ENCODE data around the gene SLC6A18.

SLC6A18 gene

DNA sequence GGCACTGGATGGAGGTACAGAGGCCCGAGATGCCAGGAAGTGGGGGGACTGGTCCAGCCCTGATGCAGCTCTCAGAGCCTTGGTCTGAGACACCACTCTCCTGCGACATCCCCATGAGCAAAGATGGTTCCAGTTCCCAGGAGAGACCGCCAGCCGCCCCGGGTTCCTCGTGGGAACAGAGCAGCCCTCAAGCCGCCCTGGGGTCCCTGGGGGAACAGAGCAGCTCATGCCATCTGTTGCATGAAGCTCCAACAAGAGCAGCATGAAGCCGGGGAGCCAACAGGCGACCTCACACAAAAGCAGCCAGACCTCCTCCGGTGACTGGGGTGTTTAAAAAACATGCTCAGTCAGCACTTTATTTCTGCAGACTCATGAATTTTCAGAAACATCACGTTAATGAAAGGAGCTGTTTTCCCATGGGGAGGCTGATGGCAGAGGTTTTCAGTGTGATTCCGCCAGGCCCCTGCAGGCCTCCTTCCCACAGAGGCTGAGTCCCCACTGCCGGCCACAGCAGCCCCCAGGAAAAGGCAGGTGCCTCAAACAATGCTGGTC, 6.2 kb downstream of the SLC6A18 start:
- no peak for DNase-seq (ENCODE audit: low read depth in 2 of 2)

DNA sequence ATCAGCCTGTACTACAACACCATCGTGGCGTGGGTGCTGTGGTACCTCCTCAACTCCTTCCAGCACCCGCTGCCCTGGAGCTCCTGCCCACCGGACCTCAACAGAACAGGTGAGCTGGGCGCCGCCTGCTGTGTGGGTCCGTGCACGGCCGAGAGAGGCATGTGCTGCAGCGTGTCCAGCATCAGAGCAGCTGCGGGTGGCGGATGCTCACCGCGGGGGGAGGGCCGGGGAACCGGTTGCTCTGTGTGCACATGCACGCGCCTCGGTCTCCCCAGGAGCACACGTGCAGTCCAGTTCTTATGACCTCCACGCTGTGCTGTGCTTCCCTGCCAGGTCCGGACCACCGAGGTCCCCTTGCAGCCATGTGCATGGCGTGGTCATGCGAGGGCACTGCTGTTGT, 7.6 kb downstream of the SLC6A18 start:
- DNase-seq (ENCODE audit: low read depth in 2 of 2), result no peak

DNA sequence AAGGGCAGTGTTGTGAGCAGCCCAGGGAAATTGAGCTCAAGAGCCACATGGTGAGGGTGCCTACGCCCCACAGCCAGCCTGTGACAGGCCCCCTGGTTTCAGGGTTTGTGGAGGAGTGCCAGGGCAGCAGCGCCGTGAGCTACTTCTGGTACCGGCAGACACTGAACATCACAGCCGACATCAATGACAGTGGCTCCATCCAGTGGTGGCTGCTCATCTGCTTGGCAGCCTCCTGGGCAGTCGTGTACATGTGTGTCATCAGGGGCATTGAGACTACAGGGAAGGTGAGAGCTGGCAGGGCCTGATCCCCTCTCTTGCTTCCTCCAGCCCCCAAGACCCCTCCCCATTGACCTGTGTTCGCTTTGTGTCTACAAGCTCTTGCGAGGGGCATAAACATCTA, 10.2 kb downstream of the SLC6A18 start:
- no peak for DNase-seq (ENCODE audit: low read depth in 2 of 2)

DNA sequence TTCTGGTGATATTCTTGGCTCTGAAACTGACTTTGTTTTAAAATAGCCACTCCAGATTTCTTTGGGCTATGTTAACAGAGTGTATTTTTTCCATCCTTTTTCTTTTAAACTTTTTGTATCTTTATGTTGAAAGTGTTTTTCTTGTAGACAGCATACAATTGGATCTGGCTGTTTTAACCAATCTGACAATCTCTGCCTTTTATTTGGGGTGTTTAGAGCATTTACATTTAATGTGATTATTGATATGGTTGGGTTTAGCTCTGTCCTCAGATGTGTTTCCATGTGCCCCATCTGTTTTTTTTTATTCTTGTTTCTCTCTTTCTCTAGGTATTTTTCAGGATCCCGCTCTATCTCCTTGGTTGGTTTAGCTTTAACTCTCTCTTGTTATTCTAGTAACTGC, 10.7 kb downstream of the SLC6A18 start:
- DNase-seq (ENCODE audit: low read depth in 2 of 2), result no peak

DNA sequence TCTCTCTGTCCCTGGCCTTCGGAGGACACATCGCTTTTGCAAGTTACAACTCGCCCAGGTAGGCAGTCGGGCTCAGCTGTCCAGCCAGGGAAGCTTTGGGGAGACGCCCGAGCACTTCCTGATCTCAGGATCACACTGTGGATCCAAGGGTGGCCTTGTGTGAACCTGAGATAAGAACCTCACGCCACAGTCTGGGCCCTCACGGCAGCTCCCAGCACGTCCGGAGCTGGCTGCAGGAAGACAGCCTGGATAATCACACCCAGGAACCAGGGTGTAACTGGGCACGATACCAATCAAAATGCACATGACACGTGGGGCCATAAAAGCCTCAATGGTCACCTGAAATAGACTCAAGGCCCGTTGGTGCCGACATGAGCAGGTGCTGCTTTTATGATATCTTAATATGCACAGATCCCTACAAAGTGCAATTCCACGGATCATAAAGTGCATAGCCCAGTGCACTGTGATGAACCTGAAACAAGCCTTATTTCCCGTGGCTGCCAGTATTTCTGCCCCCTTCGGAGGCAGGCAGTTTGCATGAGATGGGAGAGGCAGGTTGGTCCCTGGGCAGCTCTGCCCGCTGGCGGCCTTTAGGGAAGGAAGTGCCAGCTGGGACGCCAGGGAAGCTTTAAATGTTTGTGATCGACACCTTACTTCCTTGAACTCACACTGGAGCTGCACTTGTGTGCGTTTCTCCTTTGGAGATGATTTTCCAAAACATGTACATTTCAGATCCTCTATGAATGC, 14.5 kb downstream of the SLC6A18 start:
- no peak for DNase-seq (ENCODE audit: low read depth in 2 of 2)

DNA sequence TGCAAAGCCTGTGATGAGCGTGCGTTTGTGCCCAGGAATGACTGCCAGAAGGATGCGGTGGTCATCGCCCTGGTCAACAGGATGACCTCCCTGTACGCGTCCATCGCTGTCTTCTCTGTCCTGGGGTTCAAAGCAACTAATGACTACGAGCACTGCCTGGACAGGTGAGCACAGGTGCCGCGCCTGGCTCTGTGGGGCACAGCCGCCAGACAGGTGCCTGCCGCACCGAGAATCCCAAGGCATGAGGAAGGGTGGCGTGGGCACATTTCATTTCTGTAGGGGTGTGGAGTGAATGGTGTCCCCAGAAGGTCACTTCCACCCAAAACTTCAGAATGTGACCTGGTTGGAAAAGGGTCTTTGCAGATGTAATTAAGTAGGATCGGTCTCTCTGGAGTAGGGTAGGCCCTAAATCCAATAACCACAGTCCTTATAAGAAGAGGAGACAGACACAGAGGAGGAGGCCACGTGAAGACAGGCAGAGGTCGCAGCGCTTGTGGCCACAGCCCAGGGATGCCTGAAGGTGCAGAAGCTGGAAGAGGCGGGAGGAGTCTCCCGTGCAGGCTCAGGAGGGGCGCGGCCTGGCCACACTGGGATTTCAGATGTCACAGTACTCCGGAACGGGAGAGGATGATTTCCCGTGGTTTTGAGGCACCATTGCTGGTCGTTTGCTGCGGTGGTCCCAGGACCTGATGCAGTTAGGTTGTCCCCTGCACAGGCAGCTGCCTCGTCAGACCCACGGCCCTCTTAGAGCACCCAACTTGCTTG, 15.5 kb downstream of the SLC6A18 start:
- DNase-seq (ENCODE audit: low read depth in 2 of 2), result no peak

DNA sequence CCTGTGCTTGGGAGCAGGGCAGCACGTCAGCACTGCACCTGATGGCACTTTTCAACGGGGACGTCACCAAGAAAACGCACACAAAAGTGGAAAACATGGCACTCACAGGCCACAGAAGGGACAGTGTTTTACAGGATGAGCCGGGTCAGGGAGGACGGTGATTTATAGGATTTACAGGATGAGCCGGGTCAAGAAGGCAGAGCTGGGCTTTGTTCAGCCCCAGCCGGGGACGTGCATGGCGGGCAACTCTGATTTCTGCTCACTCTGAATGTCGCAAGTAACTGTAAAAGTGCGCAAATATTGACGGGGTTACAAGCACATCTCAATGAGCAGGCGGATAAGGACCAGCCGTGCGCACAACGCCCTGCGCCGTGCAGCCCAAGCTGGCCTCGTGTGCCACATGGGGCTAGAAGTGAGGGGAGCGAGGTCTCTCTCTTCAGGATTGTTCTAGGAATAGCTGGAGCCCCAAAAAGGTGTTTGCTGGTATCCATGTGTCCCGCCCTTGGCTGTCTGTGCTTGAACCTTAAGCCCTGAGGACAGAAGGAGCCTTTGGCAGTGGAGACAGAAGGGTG, 16.4 kb downstream of the SLC6A18 start:
- DNase-seq (ENCODE audit: low read depth in 2 of 2), result no peak

DNA sequence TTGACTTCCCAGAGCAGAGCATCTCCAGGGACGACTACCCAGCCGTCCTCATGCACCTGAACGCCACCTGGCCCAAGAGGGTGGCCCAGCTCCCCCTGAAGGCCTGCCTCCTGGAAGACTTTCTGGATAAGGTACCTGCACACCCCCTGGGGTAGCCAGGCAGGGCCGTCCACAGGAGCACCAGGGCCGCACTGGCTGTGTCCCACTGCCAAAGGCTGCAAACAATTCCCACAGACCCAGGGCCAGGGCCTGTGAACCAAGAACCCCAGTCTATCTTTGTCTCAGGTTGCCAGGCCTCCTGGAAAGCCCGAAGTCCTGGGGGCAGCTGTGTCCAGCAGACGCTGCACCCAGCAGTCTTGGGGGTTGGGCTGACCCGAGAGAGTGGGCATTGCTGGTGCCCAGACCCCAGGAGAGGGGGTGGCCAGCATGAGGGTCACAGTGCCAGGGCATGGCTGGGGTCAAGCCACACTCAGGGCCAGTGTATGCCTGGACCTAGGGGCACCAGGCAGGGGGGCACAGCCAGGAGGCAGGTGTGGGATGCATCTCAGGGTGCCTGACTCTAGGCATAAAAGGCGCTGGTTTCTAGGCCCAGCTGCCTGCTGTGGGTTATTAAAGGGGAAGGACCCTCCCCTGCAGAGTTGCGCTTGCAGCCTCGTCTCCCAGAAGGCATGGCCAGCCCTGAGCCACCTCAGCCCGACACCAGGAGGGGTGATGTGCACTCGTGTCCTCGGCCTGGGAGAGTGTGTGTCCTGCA, 17.7 kb downstream of the SLC6A18 start:
- DNase-seq (ENCODE audit: low read depth in 2 of 2), result no peak

DNA sequence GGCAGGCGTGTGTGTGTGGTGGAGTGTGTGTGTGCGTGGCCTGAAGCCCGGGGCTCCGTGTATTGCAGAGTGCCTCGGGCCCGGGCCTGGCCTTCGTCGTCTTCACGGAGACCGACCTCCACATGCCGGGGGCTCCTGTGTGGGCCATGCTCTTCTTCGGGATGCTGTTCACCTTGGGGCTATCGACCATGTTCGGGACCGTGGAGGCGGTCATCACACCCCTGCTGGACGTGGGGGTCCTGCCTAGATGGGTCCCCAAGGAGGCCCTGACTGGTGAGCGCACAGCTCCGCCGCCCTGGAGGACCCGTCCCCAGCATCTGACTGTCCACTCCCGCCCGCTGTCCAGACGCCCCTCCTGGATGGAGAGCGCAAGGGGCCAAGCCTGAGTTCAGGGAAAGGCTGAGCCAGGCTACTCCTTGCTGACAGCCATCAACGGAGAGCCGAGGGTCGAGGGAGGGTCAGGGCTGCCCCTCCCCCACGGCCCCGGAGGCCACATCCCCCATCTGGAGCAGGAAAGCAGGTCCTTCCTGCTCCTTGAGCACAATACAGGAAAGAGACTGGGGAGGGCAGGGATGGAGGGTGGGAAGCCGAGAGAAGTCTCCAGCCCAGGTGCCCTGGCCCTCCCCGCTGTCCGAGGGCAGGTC, 18.4 kb downstream of the SLC6A18 start:
- no peak for DNase-seq (ENCODE audit: low read depth in 2 of 2)

DNA sequence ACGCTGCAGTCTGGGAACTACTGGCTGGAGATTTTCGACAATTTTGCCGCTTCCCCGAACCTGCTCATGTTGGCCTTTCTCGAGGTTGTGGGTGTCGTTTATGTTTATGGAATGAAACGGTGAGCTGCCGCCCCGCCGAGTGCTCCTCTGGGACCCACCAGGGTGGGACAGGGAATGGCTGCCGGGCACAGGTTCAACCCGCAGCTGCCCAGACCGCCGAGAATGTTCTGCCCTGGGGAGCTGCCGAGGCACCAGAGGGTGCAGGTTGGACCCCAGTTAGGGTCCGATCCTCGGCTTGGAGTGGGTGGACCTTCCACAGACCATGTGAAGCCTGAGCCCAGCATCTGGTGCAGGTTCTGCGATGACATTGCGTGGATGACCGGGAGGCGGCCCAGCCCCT, 19.1 kb downstream of the SLC6A18 start:
- no peak for DNase-seq (ENCODE audit: low read depth in 2 of 2)

DNA sequence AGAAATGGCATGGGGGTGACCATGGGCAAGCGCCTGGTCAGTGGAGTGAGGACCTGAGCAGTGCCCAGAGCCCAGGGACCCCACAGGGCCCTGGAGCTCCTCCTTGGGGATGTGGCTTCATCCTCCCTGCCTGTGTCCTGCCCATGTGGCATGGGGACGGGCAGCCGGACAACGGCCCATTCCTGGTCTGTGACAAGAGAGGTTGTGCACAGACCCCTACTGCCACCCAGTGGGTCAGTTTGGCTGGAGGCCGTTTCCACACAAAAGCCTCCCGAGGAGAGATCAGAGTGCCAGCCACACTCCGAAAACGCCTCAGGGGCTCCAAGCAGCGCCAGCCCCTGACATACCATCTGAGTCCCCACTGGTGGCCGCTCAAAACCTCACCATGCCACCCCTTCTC, 19.8 kb downstream of the SLC6A18 start:
- no peak for DNase-seq (ENCODE audit: low read depth in 2 of 2)

DNA sequence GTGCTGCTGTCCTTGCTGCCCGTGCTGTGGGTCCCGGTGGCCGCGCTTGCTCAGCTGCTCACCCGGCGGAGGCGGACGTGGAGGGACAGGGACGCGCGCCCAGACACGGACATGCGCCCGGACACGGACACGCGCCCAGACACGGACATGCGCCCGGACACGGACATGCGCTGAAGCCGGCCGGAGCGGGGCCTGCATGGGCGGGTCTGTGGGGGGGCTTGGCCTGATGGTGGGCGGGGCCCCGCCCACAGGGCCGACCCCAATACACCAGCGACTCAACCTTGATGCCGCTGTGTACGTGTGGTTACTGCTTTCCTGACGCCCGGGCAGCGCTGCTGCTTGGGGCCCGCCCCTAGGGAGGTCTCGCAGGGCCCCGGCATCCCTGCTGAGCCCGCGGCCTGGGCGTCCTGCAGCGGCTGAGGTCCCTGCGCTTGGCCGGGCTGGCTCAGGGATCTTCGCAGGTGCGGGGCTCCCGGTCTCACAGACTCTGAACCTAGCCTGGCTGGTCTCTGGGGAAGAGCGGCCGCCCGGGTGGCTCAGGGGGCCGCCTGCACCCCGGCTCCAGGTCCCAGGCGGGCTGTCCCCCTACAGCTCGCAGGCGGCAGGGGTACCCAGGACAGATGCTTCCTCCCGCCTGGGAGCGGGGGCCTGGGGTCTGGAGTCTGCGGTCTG, 20.9 kb downstream of the SLC6A18 start:
- no peak for DNase-seq (ENCODE audit: low read depth in 2 of 2)

DNA sequence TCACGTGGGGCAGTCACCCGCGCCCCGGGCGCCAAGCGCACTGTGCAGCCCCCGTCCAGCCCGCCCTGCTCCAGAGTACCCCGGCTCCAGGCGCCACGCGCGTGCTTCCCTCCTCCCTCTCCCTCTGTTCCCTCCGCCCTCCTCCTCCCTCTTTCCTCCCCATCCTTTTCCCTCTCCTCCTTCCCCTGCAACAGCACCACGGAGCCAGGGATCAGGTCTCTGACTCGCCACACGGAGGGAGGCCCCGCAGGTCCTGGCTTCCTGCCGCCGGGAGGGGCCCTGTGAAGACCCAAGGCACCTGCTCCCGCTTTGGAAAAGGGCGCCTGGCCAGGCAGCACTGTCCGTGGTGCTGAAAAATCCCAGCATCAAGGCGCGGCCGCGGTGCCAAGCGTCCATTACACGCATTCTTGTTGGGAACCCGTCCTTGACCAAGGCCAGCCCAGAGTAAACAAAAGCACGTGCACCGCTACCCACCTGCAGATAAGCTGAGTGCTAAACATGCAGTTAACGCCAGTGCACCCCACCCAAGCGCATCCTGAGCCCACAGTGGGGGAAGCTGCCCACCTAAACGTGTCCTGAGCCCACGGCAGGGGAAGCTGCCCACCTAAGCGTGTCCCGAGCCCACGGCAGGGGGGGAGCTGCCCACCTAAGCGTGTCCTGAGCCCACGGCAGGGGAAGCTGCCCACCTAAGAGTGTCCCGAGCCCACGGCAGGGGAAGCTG, 21.7 kb downstream of the SLC6A18 start:
- no peak for DNase-seq (ENCODE audit: low read depth in 2 of 2)

DNA sequence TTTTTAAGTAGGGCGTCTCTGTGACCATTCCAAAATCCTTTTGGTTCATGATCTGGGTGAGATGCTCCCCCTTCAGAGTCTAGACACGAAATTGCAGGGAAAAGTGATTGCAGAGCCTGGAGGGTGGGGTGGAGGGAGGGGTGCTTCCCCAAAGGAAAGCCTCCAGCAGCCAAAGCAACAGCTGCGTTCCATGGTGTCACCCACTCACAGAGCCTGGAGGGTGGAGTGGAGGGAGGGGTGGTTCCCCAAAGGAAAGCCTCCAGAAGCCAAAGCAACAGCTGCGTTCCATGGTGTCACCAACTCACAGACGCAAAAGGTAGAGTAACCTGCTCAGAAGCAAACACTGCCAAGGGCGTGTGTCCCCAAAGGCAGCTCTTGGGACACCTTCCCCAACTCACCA, 22.6 kb downstream of the SLC6A18 start:
- DNase-seq (ENCODE audit: low read depth in 2 of 2), result no peak

DNA sequence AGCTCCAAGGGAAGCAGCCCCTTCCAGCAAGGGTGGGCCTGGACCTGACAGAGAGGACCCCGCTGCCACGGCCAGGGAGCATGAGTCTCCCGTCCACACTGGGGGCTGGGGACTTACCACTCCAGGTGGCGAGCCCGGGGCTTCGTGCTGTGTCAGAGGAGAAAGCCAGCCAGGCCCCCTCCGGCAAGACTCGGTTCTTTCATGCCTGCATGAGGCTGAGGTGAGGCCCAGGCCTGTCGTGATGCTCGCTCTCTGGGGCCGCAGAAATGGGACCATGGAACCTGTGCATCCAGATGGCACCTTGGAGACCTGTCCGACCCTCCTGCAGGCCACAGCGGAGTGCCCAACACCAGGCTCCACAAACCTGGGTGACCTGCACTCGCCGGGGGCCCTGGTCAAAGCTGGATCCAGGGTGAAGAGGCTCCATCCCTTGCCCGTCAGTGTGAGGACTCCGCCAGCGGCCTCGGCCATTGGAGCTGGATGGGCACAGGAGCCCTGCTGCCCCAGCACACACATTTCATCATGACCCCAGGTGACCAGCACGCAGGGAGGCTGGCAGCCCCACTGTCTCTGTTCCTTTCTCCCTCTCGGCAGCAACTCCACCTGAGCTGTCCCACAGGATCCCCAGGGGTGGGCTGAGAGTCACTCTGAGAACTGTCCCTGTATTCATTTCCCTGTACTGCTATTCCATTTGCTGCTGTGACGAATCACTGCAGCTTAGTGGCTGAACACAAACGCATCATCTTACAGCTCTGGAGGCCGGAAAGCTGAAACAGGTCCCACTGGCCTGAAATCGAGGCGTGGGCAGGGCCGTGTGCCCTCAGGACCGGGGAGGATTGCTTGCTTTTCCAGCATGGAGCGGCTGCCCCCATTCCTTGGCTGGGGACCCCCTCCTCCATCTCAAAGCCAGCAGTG, 24.4 kb downstream of the SLC6A18 start:
- DNase-seq (ENCODE audit: low read depth in 2 of 2), result no peak

DNA sequence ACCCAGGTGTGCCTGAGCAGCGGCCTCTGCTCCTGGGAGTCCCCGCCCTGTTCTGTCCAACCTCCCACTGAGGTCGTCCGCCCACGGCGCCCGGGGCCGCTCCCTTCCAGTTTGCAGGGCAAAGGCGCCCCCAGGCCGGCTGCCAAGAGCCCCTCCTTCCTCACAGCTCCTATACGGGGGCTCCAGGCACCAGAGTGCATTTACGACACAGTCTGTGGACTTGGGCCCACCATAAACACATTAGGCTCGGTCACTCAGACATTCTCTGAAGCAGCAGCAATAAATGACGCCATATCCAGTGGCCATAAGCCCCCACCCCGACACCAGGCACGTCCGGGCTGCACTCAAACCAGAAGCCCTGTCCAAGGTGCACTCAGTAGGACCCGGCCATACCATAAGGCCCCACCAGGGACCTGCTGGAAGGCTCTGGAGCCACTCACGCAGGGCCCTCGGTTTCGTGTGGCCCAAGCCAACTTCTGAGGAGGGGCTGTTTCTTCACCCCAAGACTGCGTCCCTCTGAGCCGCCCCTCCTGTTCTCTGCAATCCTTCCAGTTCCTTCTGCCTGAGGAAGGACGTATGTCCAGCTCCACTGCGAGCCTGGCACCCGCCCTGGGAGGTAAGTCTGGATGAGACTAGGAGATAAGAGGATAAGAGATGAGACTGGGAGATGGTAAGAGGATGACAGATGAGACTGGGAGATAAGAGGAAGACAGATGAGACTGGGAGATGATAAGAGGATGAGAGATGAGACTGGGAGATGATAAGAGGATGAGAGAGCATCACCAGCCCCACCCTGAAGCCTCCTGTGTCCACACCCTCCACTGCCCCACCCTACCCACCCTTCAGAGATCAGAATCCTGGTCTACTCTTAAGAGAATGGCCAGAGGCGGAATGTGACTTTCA, 26.7 kb downstream of the SLC6A18 start:
- no peak for DNase-seq (ENCODE audit: low read depth in 2 of 2)

DNA sequence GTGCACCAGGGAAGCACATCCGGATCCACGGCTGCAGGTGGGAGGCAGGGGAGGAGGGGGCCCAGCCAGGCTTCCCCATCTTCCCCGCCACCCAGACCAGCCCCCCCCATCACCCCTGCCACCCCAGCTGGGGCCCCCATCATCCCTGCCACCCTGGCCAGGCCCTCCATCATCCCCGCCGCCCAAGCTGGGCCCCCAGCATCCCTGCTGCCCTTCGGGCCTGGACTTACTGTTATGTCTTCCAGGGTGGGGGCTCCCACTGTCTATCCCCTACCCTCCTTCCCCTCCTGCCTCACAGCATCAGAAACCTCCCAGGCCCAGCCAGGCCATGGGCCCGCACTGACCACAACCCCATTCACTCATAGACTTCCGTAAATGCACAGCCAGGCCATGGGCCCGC, 27.5 kb downstream of the SLC6A18 start:
- no peak for DNase-seq (ENCODE audit: low read depth in 2 of 2)

DNA sequence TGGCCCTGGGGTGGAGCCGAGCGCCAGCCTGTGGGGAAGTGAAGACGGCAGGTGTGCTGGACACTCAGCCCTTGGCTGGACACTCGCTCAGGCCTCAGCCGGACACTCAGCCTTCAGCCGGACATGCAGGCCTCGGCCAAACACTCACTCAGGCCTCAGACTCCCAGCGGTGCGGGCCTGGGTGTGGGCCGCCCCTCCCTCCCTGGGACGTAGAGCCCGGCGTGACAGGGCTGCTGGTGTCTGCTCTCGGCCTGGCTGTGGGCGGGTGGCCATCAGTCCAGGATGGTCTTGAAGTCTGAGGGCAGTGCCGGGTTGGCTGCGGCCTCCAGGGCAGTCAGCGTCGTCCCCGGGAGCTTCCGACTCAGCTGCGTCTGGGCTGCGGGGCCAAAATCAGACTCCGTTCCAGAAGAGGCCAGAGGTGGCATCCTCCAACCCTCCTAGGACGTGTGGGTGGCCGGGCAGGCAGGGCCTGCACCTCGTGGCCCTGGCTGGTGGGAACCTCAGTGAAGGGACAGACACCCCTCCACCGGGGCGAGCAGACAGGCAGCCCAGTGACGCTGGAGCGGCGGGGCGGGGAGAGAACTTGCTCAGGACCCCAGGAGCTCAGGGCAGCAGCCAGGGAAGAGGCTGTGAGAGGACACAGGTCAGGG, 28.4 kb downstream of the SLC6A18 start:
- DNase-seq (ENCODE audit: low read depth in 2 of 2), result no peak
